Thyroid gland (tissue), 4 donors: Measurements from ENCODE around the gene PTPRB. TPM values are rescaled to one million over a fixed set of nuclear protein-coding genes. Genes with fewer than 3 reads are reported as not detected.
A peak's percentile ranks its signal among the peaks of the same experiment; 100 is the strongest.

ENCODE experiments used
- DNase-seq, 2 donors: peaks; one replicate each; pipeline ENCODE4 v3.0.0-alpha.2; 2019
- H3K27ac ChIP-seq, 3 donors: fragments of 200-600 bp; sonication (generic); 1 replicate in 2 of 3; 2 replicates in 1 of 3; pipeline ENCODE4 v1.5.1; 2016 to 2019; ENCODE audit warnings: mild to moderate bottlenecking in 1 of 3, moderate library complexity in 1 of 3
- H3K27me3 ChIP-seq: fragments of 200-600 bp; sonication (generic); one replicate; pipeline ENCODE4 v1.5.1; 2019
- H3K36me3 ChIP-seq, 2 donors: fragments of 200-600 bp; sonication (generic); one replicate each; pipeline ENCODE4 v1.5.1; 2016 to 2019
- H3K4me1 ChIP-seq, 2 donors: fragments of 200-600 bp; sonication (generic); one replicate each; pipeline ENCODE4 v1.5.1; 2017 to 2019
- H3K4me3 ChIP-seq, 3 donors: fragments of 200-600 bp; sonication (generic); replicated peaks in 1 of 3; 1 replicate in 2 of 3; 2 replicates in 1 of 3; pipeline ENCODE4 v1.5.1; 2016; ENCODE audit warnings: mild to moderate bottlenecking in 1 of 3
- H3K9me3 ChIP-seq: fragments of 200-600 bp; sonication (generic); one replicate; pipeline ENCODE4 v1.5.1; 2017
- POLR2A ChIP-seq, 2 donors: fragments of 450-650 bp; IDR thresholded peaks; one replicate each; pipeline ENCODE4 v1.6.1; 2017; ENCODE audit warnings: antibody characterized with exemption in 2 of 2, mild to moderate bottlenecking in 2 of 2, moderate library complexity in 1 of 2
- WGBS, 2 donors: methylation state at CpG; one replicate each; pipeline ENCODE4 v1.1.5; 2017; 5-methylcytosine and 5-hydroxymethylcytosine counted together
- intact Hi-C: fragments of 100-400 bp; cut with DNase I; formaldehyde crosslinking; loops from one replicate; pipeline ENCODE4 v1.15.1; 2023
- total RNA-seq, 4 donors: library from RNA; depleted of rRNA; stranded (reverse); fragments of >200 nt; gene quantifications; one replicate each; pipeline ENCODE4 v1.2.3, GENCODE V29; 2016
- TF ChIP-seq, protein P1 (sequence below), 6 experiments: fragments of 200-600 bp in 3 of 6; fragments of 450-650 bp in 3 of 6; sonication (generic) in 3 of 6; IDR thresholded peaks; one replicate each; pipeline ENCODE4 v1.5.1; 2016 to 2019; ENCODE audit warnings: antibody characterized with exemption in 6 of 6, mild to moderate bottlenecking in 2 of 6, inconsistent platforms in 1 of 6, moderate library complexity in 1 of 6

The PTPRB gene
- total RNA-seq, 4 donors from 2014 or later: 24.4 to 75.3 (median 36.2) TPM

DNA sequence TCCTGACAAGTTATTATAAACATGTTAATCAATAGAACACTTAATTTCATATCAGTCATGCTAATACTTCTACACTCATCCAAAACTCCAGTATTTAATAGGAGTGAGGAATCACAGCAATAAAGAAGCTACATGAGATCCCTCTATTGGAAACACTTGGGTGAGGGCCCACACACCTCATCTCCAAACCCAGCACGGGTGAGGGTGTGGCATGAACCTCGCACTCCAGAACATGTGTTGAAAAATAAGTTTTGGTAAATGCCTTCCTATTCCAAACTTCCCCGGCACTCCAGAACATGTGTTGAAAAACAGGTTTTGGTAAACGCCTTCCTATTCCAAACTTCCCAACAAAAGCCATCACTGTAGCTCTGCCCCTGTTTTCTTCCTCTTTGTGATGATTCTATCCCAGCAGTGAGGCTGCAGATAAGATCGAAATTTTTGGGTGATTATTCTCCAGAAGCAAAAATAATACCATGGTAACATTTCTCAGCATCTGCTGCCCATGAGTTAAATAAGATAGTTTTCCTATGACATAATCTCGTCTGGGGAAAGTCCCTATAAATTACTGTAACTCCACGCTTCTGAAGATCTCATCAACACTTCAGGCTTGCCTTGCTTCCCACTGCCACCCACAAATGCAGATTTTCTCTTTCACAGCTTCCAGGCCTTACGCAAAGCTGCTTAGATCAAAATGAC, 24.4 kb upstream of the PTPRB start:
- no peaks in the 10 kb centered on the region for H3K4me1 ChIP-seq
- WGBS, 2 donors: 71 to 81% methylated on average over 8 of the region's 8 CpGs
- H3K27me3 ChIP-seq: no peaks in the 10 kb centered on the region
- DNase-seq: no peak
- H3K9me3 ChIP-seq: no peaks in the 10 kb centered on the region
- H3K27ac ChIP-seq: no peak overlapping the region
- no peaks in the 10 kb centered on the region for H3K36me3 ChIP-seq
- TF ChIP-seq POLR2A (IDR thresholded peaks at IDR 0.05): no peak
- TF ChIP-seq, protein P1, sequence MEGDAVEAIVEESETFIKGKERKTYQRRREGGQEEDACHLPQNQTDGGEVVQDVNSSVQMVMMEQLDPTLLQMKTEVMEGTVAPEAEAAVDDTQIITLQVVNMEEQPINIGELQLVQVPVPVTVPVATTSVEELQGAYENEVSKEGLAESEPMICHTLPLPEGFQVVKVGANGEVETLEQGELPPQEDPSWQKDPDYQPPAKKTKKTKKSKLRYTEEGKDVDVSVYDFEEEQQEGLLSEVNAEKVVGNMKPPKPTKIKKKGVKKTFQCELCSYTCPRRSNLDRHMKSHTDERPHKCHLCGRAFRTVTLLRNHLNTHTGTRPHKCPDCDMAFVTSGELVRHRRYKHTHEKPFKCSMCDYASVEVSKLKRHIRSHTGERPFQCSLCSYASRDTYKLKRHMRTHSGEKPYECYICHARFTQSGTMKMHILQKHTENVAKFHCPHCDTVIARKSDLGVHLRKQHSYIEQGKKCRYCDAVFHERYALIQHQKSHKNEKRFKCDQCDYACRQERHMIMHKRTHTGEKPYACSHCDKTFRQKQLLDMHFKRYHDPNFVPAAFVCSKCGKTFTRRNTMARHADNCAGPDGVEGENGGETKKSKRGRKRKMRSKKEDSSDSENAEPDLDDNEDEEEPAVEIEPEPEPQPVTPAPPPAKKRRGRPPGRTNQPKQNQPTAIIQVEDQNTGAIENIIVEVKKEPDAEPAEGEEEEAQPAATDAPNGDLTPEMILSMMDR (IDR thresholded peaks at IDR 0.05): no peak
- no peak overlapping the region for H3K4me3 ChIP-seq
- intact Hi-C loops: no loop called here

GRCh38 chr12:70660620-70661219, 23.5 kb upstream of the PTPRB start:
- no peak for TF ChIP-seq POLR2A (IDR thresholded peaks at IDR 0.05)
- TF ChIP-seq, protein P1 (IDR thresholded peaks at IDR 0.05): no peak
- intact Hi-C loops: no loop called here
- DNase-seq: peak in 1 of 2 donors; percentile 6
- no peaks in the 10 kb centered on the region for H3K36me3 ChIP-seq
- 85 to 94% methylated on average over 5 of the region's 5 CpGs for WGBS, 2 donors
- no peak overlapping the region for H3K27ac ChIP-seq
- no peaks in the 10 kb centered on the region for H3K4me1 ChIP-seq
- no peak overlapping the region for H3K4me3 ChIP-seq
- no peaks in the 10 kb centered on the region for H3K9me3 ChIP-seq
- H3K27me3 ChIP-seq: no peaks in the 10 kb centered on the region

- intact Hi-C loops: no loop called here
- Histone ChIP-seq H3K36me3 (no peaks in the 10 kb centered on the region), H3K4me3 (no peak overlapping the region), H3K9me3 (no peaks in the 10 kb centered on the region), H3K27ac (no peak overlapping the region), H3K4me1 (no peaks in the 10 kb centered on the region), H3K27me3 (no peaks in the 10 kb centered on the region)
- WGBS, 2 donors: 97% methylated on average over 5 of the region's 5 CpGs
- DNase-seq: no peak
- TF ChIP-seq, protein P1 (IDR thresholded peaks at IDR 0.05): no peak
- no peak for TF ChIP-seq POLR2A (IDR thresholded peaks at IDR 0.05)
Observed at GRCh38 chr12:70660002-70660604, 22.9 kb upstream of the PTPRB start.

DNA sequence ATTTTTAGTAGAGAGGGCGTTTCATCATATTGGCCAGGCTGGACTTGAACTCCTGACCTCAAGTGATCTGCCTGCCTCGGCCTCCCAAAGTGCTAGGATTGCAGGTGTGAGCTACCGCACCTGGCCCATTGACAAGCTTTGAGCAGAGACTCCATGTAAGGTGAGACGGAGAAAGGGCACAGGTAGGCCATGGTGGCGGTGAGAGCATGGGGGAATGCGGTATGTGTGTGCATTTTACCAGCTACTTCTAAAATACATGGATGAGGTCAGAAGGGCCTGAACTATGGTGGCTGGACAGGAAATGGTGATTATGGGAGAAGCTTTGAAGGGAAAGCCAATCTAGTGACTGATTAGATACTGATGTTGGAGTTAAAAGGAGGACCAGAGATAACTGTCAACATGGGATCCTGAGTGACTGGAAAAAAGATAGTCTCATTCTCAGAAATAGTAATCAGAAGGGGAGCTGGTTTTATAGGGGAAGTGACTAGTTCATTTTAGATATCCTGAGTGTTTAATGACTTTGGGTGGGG, 21.9 kb upstream of the PTPRB start:
- WGBS, 2 donors: 85 to 92% methylated on average over 6 of the region's 6 CpGs
- no peaks in the 10 kb centered on the region for H3K9me3 ChIP-seq
- no peak overlapping the region for H3K27ac ChIP-seq
- no peaks in the 10 kb centered on the region for H3K36me3 ChIP-seq
- no peaks in the 10 kb centered on the region for H3K4me1 ChIP-seq
- TF ChIP-seq, protein P1 (IDR thresholded peaks at IDR 0.05): no peak
- no peak for TF ChIP-seq POLR2A (IDR thresholded peaks at IDR 0.05)
- intact Hi-C loops: no loop called here
- H3K4me3 ChIP-seq: no peak overlapping the region
- DNase-seq: no peak
- no peaks in the 10 kb centered on the region for H3K27me3 ChIP-seq
